B cell (primary cell): Measurements from ENCODE around the gene DLGAP3. TPM values are rescaled to one million over a fixed set of nuclear protein-coding genes. Genes with fewer than 3 reads are reported as not detected.

Experiments
- ATAC-seq: fragments of 200-7000 bp; cut with Tn5 transposase; one replicate; pipeline ENCODE4 v1.10.0; 2021; ENCODE audit warnings: low read depth, mild to moderate bottlenecking, moderate number of reproducible peaks, moderate library complexity
- CTCF ChIA-PET: fragments of 350-600 bp; sonication (Branson Sonifier 250); formaldehyde crosslinking; loops from one replicate; lab custom pipeline; 2021; ENCODE audit warnings: antibody characterized with exemption, inconsistent platforms; lab: Charles Lee
- POLR2A ChIA-PET: fragments of 350-600 bp; sonication (Branson Sonifier 250); formaldehyde crosslinking; loops from one replicate; lab custom pipeline; 2021; ENCODE audit warnings: antibody characterized with exemption; lab: Charles Lee
- DNase-seq: peaks from one replicate; pipeline ENCODE4 v3.0.0; 2013
- H2AFZ ChIP-seq: 2 replicates; pipeline ENCODE4 v1.6.1; 2012; ENCODE audit warnings: mild to moderate bottlenecking, low read depth, low read length; ENCODE audit not compliant: insufficient read depth, poor library complexity, severe bottlenecking
- H3K27ac ChIP-seq, 2 donors: 1 replicate in 1 of 2; 2 replicates in 1 of 2; pipeline ENCODE4 v1.5.1; 2012 to 2013; ENCODE audit warnings: low read length in 2 of 2, mild to moderate bottlenecking in 2 of 2, moderate library complexity in 1 of 2
- H3K27me3 ChIP-seq, 4 experiments: fragments of 200-600 bp in 1 of 4; sonication (generic) in 1 of 4; replicated peaks in 1 of 4; 1 replicate in 2 of 4; 2 replicates in 2 of 4; pipeline versions ENCODE4 v1.6.1 to v1.7.0; 2013 to 2016; ENCODE audit warnings: low read length in 3 of 4, mild to moderate bottlenecking in 2 of 4, mixed read lengths in 1 of 4, moderate library complexity in 1 of 4; ENCODE audit not compliant: insufficient read depth in 4 of 4, control insufficient read depth in 3 of 4; ENCODE audit errors: control extremely low read depth in 1 of 4
- H3K36me3 ChIP-seq, 2 experiments: replicated peaks in 1 of 2; 1 replicate in 1 of 2; 2 replicates in 1 of 2; pipeline versions ENCODE4 v1.6.1 to v1.7.1; 2013; ENCODE audit warnings: low read length in 1 of 2; ENCODE audit not compliant: insufficient read depth in 2 of 2, control insufficient read depth in 1 of 2; ENCODE audit errors: control extremely low read depth in 1 of 2, extremely low read depth in 1 of 2
- H3K4me1 ChIP-seq, 2 donors: fragments of 200-600 bp in 1 of 2; sonication (generic) in 1 of 2; 1 replicate in 1 of 2; 2 replicates in 1 of 2; pipeline versions ENCODE4 v1.5.1 to v1.6.1; 2013 to 2017; ENCODE audit warnings: low read length in 2 of 2; ENCODE audit not compliant: control insufficient read depth in 2 of 2, insufficient read depth in 2 of 2
- H3K4me2 ChIP-seq: replicated peaks from 2 replicates; pipeline ENCODE3; 2012; ENCODE audit warnings: mild to moderate bottlenecking, low read depth, low read length; ENCODE audit not compliant: poor library complexity, severe bottlenecking
- H3K4me3 ChIP-seq, 5 experiments: fragments of 200-600 bp in 1 of 5; sonication (generic) in 1 of 5; 1 replicate in 3 of 5; 2 replicates in 2 of 5; pipeline versions ENCODE4 v1.5.1 to v1.7.0; 2011 to 2016; ENCODE audit warnings: low read length in 4 of 5, mild to moderate bottlenecking in 4 of 5, low read depth in 2 of 5, control low read depth in 1 of 5, moderate library complexity in 1 of 5; ENCODE audit not compliant: insufficient read depth in 1 of 5; ENCODE audit errors: control extremely low read depth in 1 of 5, extremely low read depth in 1 of 5
- H3K79me2 ChIP-seq: fragments of 200-600 bp; sonication (generic); one replicate; pipeline ENCODE4 v1.6.0; 2016; ENCODE audit warnings: low read length; ENCODE audit not compliant: control insufficient read depth, insufficient read depth
- H3K9ac ChIP-seq: fragments of 200-600 bp; sonication (generic); 2 replicates; pipeline ENCODE4 v1.6.1; 2017; ENCODE audit warnings: mild to moderate bottlenecking, low read length, moderate library complexity
- H3K9me3 ChIP-seq, 3 donors: one replicate each; pipeline versions ENCODE4 v1.6.1 to v1.7.1; 2013; ENCODE audit warnings: low read length in 2 of 3; ENCODE audit not compliant: control insufficient read depth in 2 of 3, insufficient read depth in 1 of 3; ENCODE audit errors: control extremely low read depth in 1 of 3
- H4K20me1 ChIP-seq: 2 replicates; pipeline ENCODE4 v1.6.0; 2012; ENCODE audit warnings: mild to moderate bottlenecking, low read length; ENCODE audit not compliant: insufficient read depth, control insufficient read depth, poor library complexity, severe bottlenecking
- H3K27ac Mint-ChIP-seq: one replicate; pipeline ENCODE4 v1.8.0; 2021; ENCODE audit warnings: mixed read lengths
- H3K27me3 Mint-ChIP-seq: one replicate; pipeline ENCODE4 v1.8.0; 2021; ENCODE audit warnings: mixed read lengths
- H3K4me1 Mint-ChIP-seq: one replicate; pipeline ENCODE4 v1.8.0; 2021; ENCODE audit warnings: mixed read lengths
- H3K4me3 Mint-ChIP-seq: one replicate; pipeline ENCODE4 v1.8.0; 2021; ENCODE audit warnings: mixed read lengths
- H3K9me3 Mint-ChIP-seq: one replicate; pipeline ENCODE4 v1.8.0; 2022; ENCODE audit warnings: mixed read lengths; ENCODE audit not compliant: insufficient read depth
- EZH2 ChIP-seq: IDR thresholded peaks from 2 replicates; pipeline ENCODE4 v1.6.1; 2012; ENCODE audit warnings: borderline replicate concordance, low read depth, mild to moderate bottlenecking, moderate library complexity, low read length; ENCODE audit not compliant: insufficient read depth, poor library complexity, severe bottlenecking
- WGBS: methylation state at CpG from one replicate; pipeline ENCODE4 v1.1.5; 2013; ENCODE audit warnings: missing lambda C conversion rate; ENCODE audit not compliant: insufficient coverage; 5-methylcytosine and 5-hydroxymethylcytosine counted together
- intact Hi-C: fragments of 100-400 bp; cut with micrococcal nuclease; formaldehyde crosslinking; loops from one replicate; pipeline ENCODE4 v1.10.0; 2022
- polyA plus RNA-seq: library from polyadenylated mRNA; depleted of rRNA; stranded (reverse); fragments of >200 nt; gene quantifications from 2 replicates; pipeline ENCODE4 v1.2.3, GENCODE V29; 2012
- total RNA-seq, 2 donors: library from RNA; stranded (reverse); fragments of 120-200 nt in 1 of 2; gene quantifications; 1 replicate in 1 of 2; 2 replicates in 1 of 2; pipeline versions ENCODE4 v1.2.3 to v1.2.4, GENCODE V29; 2013 to 2022
- TF ChIP-seq, protein P1 (sequence below): fragments of 200-600 bp; IDR thresholded peaks from one replicate; pipeline ENCODE4 v1.8.0; 2022; ENCODE audit warnings: antibody characterized with exemption, mild to moderate bottlenecking

Gene DLGAP3
- total and polyA plus RNA-seq, 2 donors (not counting 1 experiment from before 2014, with no cell fraction given): 2.3 to 2.4 TPM

DNA sequence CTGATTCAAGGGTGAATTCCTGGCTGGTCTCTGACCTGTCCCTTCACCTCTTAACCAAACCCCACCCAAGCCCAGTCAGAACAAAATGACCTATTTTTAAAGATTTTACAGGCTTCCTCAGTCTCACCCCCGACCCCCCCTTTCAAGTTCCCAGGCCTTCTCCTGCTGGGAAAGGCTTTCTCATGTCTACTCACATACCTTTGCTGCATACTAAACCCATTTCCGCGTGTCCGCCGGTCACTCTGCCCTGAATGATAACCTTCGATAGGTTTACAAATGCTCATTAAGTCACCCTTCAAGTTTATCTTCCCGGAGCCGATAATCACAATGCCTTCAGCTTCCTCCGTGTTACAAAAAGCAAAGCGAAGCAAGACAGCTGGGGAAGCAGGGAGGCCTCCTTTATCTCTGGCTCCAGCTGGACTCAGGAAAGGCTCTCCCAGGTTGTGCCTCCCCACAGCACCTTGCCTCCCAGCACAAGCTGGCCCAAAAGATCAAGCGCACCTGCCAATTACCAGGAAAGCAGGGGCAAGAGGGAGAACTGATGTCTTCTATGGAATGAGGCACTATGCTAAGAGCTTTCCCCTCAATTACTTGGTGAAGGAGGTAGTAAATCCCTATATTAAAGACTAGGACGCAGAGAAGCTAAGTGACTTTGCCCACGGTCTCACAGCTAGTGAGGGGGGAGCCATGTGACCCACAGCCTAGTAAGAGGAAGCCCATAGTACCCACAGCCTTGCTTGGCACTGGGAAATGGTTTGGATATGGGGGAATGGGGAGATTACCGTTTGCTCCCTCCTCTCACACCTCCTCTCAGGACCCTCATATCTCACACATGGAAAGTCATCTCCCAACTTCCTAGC, 85.8 kb downstream of the DLGAP3 start:
- peaks cover 33% of the 10 kb centered on the region for H4K20me1 ChIP-seq
- Mint-ChIP-seq H3K27ac (no peak overlapping the region), H3K4me3 (no peak overlapping the region), H3K4me1 (no peaks in the 10 kb centered on the region), H3K9me3 (no peaks in the 10 kb centered on the region), H3K27me3 (no peaks in the 10 kb centered on the region)
- DNase-seq: no peak
- no peak overlapping the region for H3K4me2 ChIP-seq
- H2AFZ ChIP-seq: no peak overlapping the region
- ChIA-PET POLR2A (no interaction called here), CTCF (interaction anchor here (1.6 kb wide), 1 partner anchor 11 kb away, joined by 3 read pairs; no protein-coding TSS in a partner anchor)
- H3K27me3 ChIP-seq: no peaks in the 10 kb centered on the region
- no peak overlapping the region for H3K27ac ChIP-seq
- no peaks in the 10 kb centered on the region for H3K9me3 ChIP-seq
- no peaks in the 10 kb centered on the region for H3K4me1 ChIP-seq
- intact Hi-C loops: no loop called here
- no peak overlapping the region for H3K4me3 ChIP-seq
- no peak overlapping the region for H3K9ac ChIP-seq
- no peak for ATAC-seq
- TF ChIP-seq, protein P1, sequence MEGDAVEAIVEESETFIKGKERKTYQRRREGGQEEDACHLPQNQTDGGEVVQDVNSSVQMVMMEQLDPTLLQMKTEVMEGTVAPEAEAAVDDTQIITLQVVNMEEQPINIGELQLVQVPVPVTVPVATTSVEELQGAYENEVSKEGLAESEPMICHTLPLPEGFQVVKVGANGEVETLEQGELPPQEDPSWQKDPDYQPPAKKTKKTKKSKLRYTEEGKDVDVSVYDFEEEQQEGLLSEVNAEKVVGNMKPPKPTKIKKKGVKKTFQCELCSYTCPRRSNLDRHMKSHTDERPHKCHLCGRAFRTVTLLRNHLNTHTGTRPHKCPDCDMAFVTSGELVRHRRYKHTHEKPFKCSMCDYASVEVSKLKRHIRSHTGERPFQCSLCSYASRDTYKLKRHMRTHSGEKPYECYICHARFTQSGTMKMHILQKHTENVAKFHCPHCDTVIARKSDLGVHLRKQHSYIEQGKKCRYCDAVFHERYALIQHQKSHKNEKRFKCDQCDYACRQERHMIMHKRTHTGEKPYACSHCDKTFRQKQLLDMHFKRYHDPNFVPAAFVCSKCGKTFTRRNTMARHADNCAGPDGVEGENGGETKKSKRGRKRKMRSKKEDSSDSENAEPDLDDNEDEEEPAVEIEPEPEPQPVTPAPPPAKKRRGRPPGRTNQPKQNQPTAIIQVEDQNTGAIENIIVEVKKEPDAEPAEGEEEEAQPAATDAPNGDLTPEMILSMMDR: no peak
- no peak for TF ChIP-seq EZH2
- 66% methylated on average over 9 of the region's 14 CpGs for WGBS
- peaks cover 34% of the 10 kb centered on the region for H3K79me2 ChIP-seq
- H3K36me3 ChIP-seq: peaks cover 0 to 12% of the 10 kb centered on the region in 2 experiments

DNA sequence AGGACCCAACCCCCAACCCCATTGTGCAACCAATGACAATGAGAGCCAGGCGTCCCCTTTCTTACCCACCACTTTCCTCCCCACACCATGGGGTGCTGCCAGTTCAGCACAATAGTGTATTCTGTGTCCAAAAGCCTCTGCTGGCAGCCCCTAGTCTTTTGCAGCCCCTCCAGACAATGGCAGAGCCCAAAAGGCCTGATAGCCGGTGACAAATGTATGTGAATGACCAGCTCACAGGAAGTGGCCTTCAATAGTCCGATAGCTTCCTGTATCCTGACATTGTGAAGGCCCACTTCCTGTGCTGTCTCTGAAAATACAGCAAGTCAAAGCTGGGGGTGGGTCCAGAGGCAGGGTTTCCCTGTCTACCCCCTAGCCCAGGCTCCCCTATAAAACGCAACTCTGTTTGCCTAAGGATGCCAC, 86.5 kb downstream of the DLGAP3 start:
- Histone ChIP-seq H3K79me2 (peaks cover 28% of the 10 kb centered on the region), H3K9me3 (no peaks in the 10 kb centered on the region), H3K4me2 (no peak overlapping the region), H3K4me3 (no peak overlapping the region), H4K20me1 (peaks cover 27% of the 10 kb centered on the region), H3K27me3 (no peaks in the 10 kb centered on the region), H3K36me3 (peaks cover 0 to 7% of the 10 kb centered on the region in 2 experiments), H2AFZ (no peak overlapping the region), H3K4me1 (no peaks in the 10 kb centered on the region), H3K9ac (no peak overlapping the region), H3K27ac (no peak overlapping the region)
- ChIA-PET POLR2A (no interaction called here), CTCF (interaction anchor here (1.6 kb wide), 1 partner anchor 11 kb away, joined by 3 read pairs; no protein-coding TSS in a partner anchor)
- DNase-seq (no peak), ATAC-seq (no peak)
- no peak overlapping the region for H3K27ac Mint-ChIP-seq
- no peaks in the 10 kb centered on the region for H3K27me3 Mint-ChIP-seq
- intact Hi-C loops: no loop called here
- no peaks in the 10 kb centered on the region for H3K9me3 Mint-ChIP-seq
- 80% methylated on average over 3 of the region's 4 CpGs for WGBS
- TF ChIP-seq EZH2: no peak
- TF ChIP-seq, protein P1: no peak
- no peaks in the 10 kb centered on the region for H3K4me1 Mint-ChIP-seq
- H3K4me3 Mint-ChIP-seq: no peak overlapping the region
